Measurements from ENCODE around the gene FAM131A. TPM values are rescaled to one million over a fixed set of nuclear protein-coding genes. Genes with fewer than 3 reads are reported as not detected.

FAM131A gene
- total RNA-seq, 2 experiments from 2014 or later: 3.7 to 3.8 TPM

GRCh38 chr3:184345317-184346144 lies 8.1 kb downstream of the FAM131A start:
- Histone ChIP-seq H3K9me2 (ENCODE audit: insufficient read depth, low read length) (no peaks in the 10 kb centered on the region), H3K4me3 (ENCODE audit: low read depth, low read length, poor library complexity, severe bottlenecking) (no peak overlapping the region), H2AFZ (ENCODE audit: low read length) (no peak overlapping the region), H4K20me1 (ENCODE audit: insufficient read depth, low read length) (no peaks in the 10 kb centered on the region), H3K79me2 (ENCODE audit: insufficient read depth, low read depth, low read length) (no peaks in the 10 kb centered on the region), H3K36me3 (ENCODE audit: insufficient read depth, low read length) (no peaks in the 10 kb centered on the region), H3K4me1 (ENCODE audit: insufficient read depth, low read length, poor library complexity, severe bottlenecking) (no peaks in the 10 kb centered on the region), H3K4me2 (ENCODE audit: low read length) (no peak overlapping the region), H3K27ac (ENCODE audit: low read depth, low read length, poor library complexity, severe bottlenecking) (no peak overlapping the region), H3K9me3 (ENCODE audit: low read length) (no peaks in the 10 kb centered on the region)
- peak; percentile 44 for DNase-seq (ENCODE audit: low spot score)
- ChIA-PET CTCF (ENCODE audit: unreplicated experiment) (interaction anchor here (0.7 kb wide), 1 partner anchor 8 kb away, joined by 3 read pairs; no protein-coding TSS in a partner anchor), POLR2A (no interaction called here)
- no TSS peak for BruUV-seq (replicated peaks)
- TF ChIP-seq, protein P1, sequence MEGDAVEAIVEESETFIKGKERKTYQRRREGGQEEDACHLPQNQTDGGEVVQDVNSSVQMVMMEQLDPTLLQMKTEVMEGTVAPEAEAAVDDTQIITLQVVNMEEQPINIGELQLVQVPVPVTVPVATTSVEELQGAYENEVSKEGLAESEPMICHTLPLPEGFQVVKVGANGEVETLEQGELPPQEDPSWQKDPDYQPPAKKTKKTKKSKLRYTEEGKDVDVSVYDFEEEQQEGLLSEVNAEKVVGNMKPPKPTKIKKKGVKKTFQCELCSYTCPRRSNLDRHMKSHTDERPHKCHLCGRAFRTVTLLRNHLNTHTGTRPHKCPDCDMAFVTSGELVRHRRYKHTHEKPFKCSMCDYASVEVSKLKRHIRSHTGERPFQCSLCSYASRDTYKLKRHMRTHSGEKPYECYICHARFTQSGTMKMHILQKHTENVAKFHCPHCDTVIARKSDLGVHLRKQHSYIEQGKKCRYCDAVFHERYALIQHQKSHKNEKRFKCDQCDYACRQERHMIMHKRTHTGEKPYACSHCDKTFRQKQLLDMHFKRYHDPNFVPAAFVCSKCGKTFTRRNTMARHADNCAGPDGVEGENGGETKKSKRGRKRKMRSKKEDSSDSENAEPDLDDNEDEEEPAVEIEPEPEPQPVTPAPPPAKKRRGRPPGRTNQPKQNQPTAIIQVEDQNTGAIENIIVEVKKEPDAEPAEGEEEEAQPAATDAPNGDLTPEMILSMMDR (conservative IDR thresholded peaks at IDR 0.05; ENCODE audit: low read length): peak; percentile 64
- no peak for TF ChIP-seq EZH2phosphoT487 (IDR thresholded peaks at IDR 0.05; ENCODE audit: borderline replicate concordance, low read depth, low read length)
- intact Hi-C loops (cut with micrococcal nuclease; ENCODE audit: unreplicated experiment): no loop called here

GRCh38 chr3:184346480-184347190 lies 9.2 kb downstream of the FAM131A start:
- no peaks in the 10 kb centered on the region for H3K9me2 ChIP-seq (ENCODE audit: insufficient read depth, low read length)
- no TSS peak for BruUV-seq (replicated peaks)
- H3K4me2 ChIP-seq (ENCODE audit: low read length): no peak overlapping the region
- H3K27ac ChIP-seq (ENCODE audit: low read depth, low read length, poor library complexity, severe bottlenecking): no peak overlapping the region
- H3K79me2 ChIP-seq (ENCODE audit: insufficient read depth, low read depth, low read length): no peaks in the 10 kb centered on the region
- 0 out of 2 replicates have a peak, but pooled peaks cover 4% of the 10 kb centered on the region for H3K36me3 ChIP-seq (ENCODE audit: insufficient read depth, low read length)
- ChIA-PET POLR2A (no interaction called here), CTCF (ENCODE audit: unreplicated experiment) (no interaction called here)
- no peaks in the 10 kb centered on the region for H3K4me1 ChIP-seq (ENCODE audit: insufficient read depth, low read length, poor library complexity, severe bottlenecking)
- no peak overlapping the region for H2AFZ ChIP-seq (ENCODE audit: low read length)
- no peaks in the 10 kb centered on the region for H3K9me3 ChIP-seq (ENCODE audit: low read length)
- H4K20me1 ChIP-seq (ENCODE audit: insufficient read depth, low read length): no peaks in the 10 kb centered on the region
- DNase-seq (ENCODE audit: low spot score): no peak
- TF ChIP-seq EZH2phosphoT487 (IDR thresholded peaks at IDR 0.05; ENCODE audit: borderline replicate concordance, low read depth, low read length): no peak
- TF ChIP-seq, protein P1 (conservative IDR thresholded peaks at IDR 0.05; ENCODE audit: low read length): no peak
- no peak overlapping the region for H3K4me3 ChIP-seq (ENCODE audit: low read depth, low read length, poor library complexity, severe bottlenecking)
- intact Hi-C loops (cut with micrococcal nuclease; ENCODE audit: unreplicated experiment): no loop called here
